OCI-LY7 (cell line): Measurements from ENCODE around the gene PHF1.

Source experiments
- CTCF ChIP-seq: fragments of 200-600 bp; sonication (generic); conservative IDR thresholded peaks from 2 replicates; pipeline ENCODE4 v1.5.1; 2014; ENCODE audit warnings: mild to moderate bottlenecking, antibody characterized with exemption, low read length, moderate library complexity, mixed read lengths
- EZH2phosphoT487 ChIP-seq: fragments of 200-600 bp; sonication (generic); IDR thresholded peaks from 2 replicates; pipeline ENCODE4 v1.6.1; 2018; ENCODE audit warnings: low read depth, borderline replicate concordance, mild to moderate bottlenecking, mixed run types, antibody characterized with exemption, low read length, moderate library complexity, mixed read lengths

GRCh38 chr6:33420491-33421343 is 9.9 kb downstream of the PHF1 start:
- no peak for TF ChIP-seq CTCF
- TF ChIP-seq EZH2phosphoT487, result no peak
